Measurements from ENCODE around the gene TPSAB1.

- no peak for TF ChIP-seq CTCF (conservative IDR thresholded peaks at IDR 0.05)
- no peak for TF ChIP-seq EZH2 (IDR thresholded peaks at IDR 0.05; ENCODE audit: low read depth)
These were observed 2.5 kb upstream of the TPSAB1 start for GRCh38 chr16:1237990-1238389.

Data from PC-9 (cell line).